SW 1271 (cell line): ENCODE data around the gene RBM42.
"Not testable (repeated sequence)": the region's sequence is repeated elsewhere in the genome, so short reads cannot be mapped to it uniquely, and the experiment has no call there.

Experiments
- DNase-seq, 2 experiments: peaks; one replicate each; lab custom pipeline; 2025; lab: John Stamatoyannopoulos, UW

Gene RBM42

GRCh38 chr19:35654828-35655227 is 26.0 kb downstream of the RBM42 start:
- not testable (repeated sequence) for DNase-seq

GRCh38 chr19:35655600-35655999 is 26.8 kb downstream of the RBM42 start:
- no peak for DNase-seq

- DNase-seq: no peak
Observed at GRCh38 chr19:35656700-35657099, 27.9 kb downstream of the RBM42 start.

- DNase-seq: peak in 1 of 2 experiments; percentile 16
Observed at GRCh38 chr19:35657904-35658700, 29.3 kb downstream of the RBM42 start.

- DNase-seq: no peak
Observed at GRCh38 chr19:35661995-35662340, 33.1 kb downstream of the RBM42 start.

- DNase-seq: no peak
Observed at GRCh38 chr19:35663981-35664380, 35.1 kb downstream of the RBM42 start.

- no peak for DNase-seq
Observed at GRCh38 chr19:35665157-35665556, 36.3 kb downstream of the RBM42 start.

GRCh38 chr19:35665604-35666003 is 36.8 kb downstream of the RBM42 start:
- no peak for DNase-seq

- no peak for DNase-seq
Observed at GRCh38 chr19:35666251-35666913, 37.5 kb downstream of the RBM42 start, which contains the start of gene UPK1A. UPK1A (plus strand) TSS chr19:35666517; CDS start chr19:35666813, 296 bp downstream.

- no peak for DNase-seq
Observed at GRCh38 chr19:35669566-35669965, 40.7 kb downstream of the RBM42 start.

- no peak for DNase-seq
Observed at GRCh38 chr19:35669974-35670373, 41.1 kb downstream of the RBM42 start.

GRCh38 chr19:35670686-35671085 is 41.9 kb downstream of the RBM42 start:
- DNase-seq: no peak

GRCh38 chr19:35671818-35672217 is 43.0 kb downstream of the RBM42 start:
- DNase-seq: no peak

GRCh38 chr19:35673121-35673804 is 44.4 kb downstream of the RBM42 start:
- DNase-seq: peak; percentile 43 to 69

GRCh38 chr19:35675589-35676140 is 46.8 kb downstream of the RBM42 start:
- no peak for DNase-seq
